ENCODE data around the gene BBOX1. TPM values are rescaled to one million over a fixed set of nuclear protein-coding genes. Genes with fewer than 3 reads are reported as not detected.

BBOX1 gene
- total and polyA plus RNA-seq, 2 donors (not counting 1 experiment from before 2014, with no cell fraction given), result not detected

DNA sequence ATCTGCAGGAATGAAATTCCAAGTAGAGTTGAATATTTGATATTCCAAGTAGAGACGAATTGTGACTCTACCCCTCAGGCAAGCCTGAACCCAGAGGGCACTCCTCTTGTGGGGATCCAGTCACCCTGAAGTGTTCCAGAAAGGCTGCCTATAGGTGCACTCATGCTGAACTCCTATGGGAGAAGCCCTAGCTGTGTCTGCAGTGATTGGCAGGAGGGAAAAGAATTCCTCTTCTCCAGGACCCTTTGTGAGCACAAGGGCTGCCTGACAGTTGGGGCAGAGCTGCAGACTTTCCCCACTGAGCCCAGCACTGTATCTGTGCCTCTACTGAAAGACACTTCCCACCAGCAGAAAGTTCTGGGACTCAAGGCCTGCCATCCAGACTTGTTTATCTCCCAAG, 35.0 kb downstream of the BBOX1 start:
- Histone ChIP-seq H3K4me3 (replicated peaks in 1 of 4; ENCODE audit: control extremely low read depth in 1 of 4, insufficient read depth in 1 of 4, low read depth in 3 of 4, low read length in 4 of 4) (no peak overlapping the region), H3K36me3 (ENCODE audit: control insufficient read depth, insufficient read depth, low read length) (no peaks in the 10 kb centered on the region), H3K4me2 (ENCODE audit: extremely low read depth, insufficient read depth, low read length) (no peak overlapping the region), H4K20me1 (ENCODE audit: control insufficient read depth, extremely low read depth, insufficient read depth, low read length) (no peaks in the 10 kb centered on the region), H2AFZ (ENCODE audit: low read length) (no peak overlapping the region), H3K79me2 (ENCODE audit: control insufficient read depth, insufficient read depth, low read length) (no peaks in the 10 kb centered on the region), H3K9me3 (ENCODE audit: control insufficient read depth, insufficient read depth, low read depth, low read length) (no peaks in the 10 kb centered on the region), H3K27me3 (ENCODE audit: control insufficient read depth, insufficient read depth, low read length) (no peaks in the 10 kb centered on the region), H3K9ac (ENCODE audit: insufficient read depth, low read length) (no peak overlapping the region), H3K4me1 (ENCODE audit: control insufficient read depth, extremely low read depth, insufficient read depth, low read length) (no peaks in the 10 kb centered on the region), H3K27ac (ENCODE audit: insufficient read depth, low read length) (no peak overlapping the region)
- no peak for TF ChIP-seq EZH2 (IDR thresholded peaks at IDR 0.05; ENCODE audit: low read length, missing control alignments)
- TF ChIP-seq, protein P1, sequence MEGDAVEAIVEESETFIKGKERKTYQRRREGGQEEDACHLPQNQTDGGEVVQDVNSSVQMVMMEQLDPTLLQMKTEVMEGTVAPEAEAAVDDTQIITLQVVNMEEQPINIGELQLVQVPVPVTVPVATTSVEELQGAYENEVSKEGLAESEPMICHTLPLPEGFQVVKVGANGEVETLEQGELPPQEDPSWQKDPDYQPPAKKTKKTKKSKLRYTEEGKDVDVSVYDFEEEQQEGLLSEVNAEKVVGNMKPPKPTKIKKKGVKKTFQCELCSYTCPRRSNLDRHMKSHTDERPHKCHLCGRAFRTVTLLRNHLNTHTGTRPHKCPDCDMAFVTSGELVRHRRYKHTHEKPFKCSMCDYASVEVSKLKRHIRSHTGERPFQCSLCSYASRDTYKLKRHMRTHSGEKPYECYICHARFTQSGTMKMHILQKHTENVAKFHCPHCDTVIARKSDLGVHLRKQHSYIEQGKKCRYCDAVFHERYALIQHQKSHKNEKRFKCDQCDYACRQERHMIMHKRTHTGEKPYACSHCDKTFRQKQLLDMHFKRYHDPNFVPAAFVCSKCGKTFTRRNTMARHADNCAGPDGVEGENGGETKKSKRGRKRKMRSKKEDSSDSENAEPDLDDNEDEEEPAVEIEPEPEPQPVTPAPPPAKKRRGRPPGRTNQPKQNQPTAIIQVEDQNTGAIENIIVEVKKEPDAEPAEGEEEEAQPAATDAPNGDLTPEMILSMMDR (conservative IDR thresholded peaks at IDR 0.05 in 1 of 2, IDR thresholded peaks at IDR 0.05 in 1 of 2; ENCODE audit: low read depth in 1 of 2, low read length in 2 of 2), result no peak
- DNase-seq (ENCODE audit: low read depth in 2 of 2), result no peak

DNA sequence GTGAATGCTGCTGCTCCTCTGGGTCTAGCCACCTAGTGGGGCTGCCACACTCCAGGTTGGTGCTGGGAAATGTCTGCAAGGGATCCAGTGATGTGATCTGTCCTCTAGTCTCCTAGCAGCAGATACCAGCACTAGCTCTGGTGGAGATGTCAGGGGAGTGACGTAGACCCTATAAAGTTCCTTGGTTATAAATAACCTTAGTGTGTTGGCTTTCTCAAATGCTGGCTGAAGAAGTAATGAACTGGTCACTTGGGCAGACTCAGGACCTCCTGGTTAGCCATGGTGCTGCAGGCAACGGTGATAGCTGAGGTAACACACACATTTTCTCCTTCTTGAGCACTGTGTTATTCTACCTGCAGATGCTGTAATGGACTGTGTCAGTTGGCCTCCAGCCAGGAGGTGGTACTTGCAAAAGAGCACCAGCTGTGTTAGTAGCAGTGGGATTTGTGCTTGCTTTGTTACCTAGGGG, 35.5 kb downstream of the BBOX1 start:
- no peak overlapping the region for H3K9ac ChIP-seq (ENCODE audit: insufficient read depth, low read length)
- H3K4me3 ChIP-seq (replicated peaks in 1 of 4; ENCODE audit: control extremely low read depth in 1 of 4, insufficient read depth in 1 of 4, low read depth in 3 of 4, low read length in 4 of 4), result no peak overlapping the region
- no peaks in the 10 kb centered on the region for H3K79me2 ChIP-seq (ENCODE audit: control insufficient read depth, insufficient read depth, low read length)
- no peak for DNase-seq (ENCODE audit: low read depth in 2 of 2)
- H4K20me1 ChIP-seq (ENCODE audit: control insufficient read depth, extremely low read depth, insufficient read depth, low read length), result no peaks in the 10 kb centered on the region
- no peak overlapping the region for H3K27ac ChIP-seq (ENCODE audit: insufficient read depth, low read length)
- H3K36me3 ChIP-seq (ENCODE audit: control insufficient read depth, insufficient read depth, low read length), result no peaks in the 10 kb centered on the region
- no peak overlapping the region for H3K4me2 ChIP-seq (ENCODE audit: extremely low read depth, insufficient read depth, low read length)
- no peaks in the 10 kb centered on the region for H3K27me3 ChIP-seq (ENCODE audit: control insufficient read depth, insufficient read depth, low read length)
- no peaks in the 10 kb centered on the region for H3K4me1 ChIP-seq (ENCODE audit: control insufficient read depth, extremely low read depth, insufficient read depth, low read length)
- TF ChIP-seq, protein P1 (conservative IDR thresholded peaks at IDR 0.05 in 1 of 2, IDR thresholded peaks at IDR 0.05 in 1 of 2; ENCODE audit: low read depth in 1 of 2, low read length in 2 of 2), result no peak
- TF ChIP-seq EZH2 (IDR thresholded peaks at IDR 0.05; ENCODE audit: low read length, missing control alignments), result no peak
- no peak overlapping the region for H2AFZ ChIP-seq (ENCODE audit: low read length)
- no peaks in the 10 kb centered on the region for H3K9me3 ChIP-seq (ENCODE audit: control insufficient read depth, insufficient read depth, low read depth, low read length)

DNA sequence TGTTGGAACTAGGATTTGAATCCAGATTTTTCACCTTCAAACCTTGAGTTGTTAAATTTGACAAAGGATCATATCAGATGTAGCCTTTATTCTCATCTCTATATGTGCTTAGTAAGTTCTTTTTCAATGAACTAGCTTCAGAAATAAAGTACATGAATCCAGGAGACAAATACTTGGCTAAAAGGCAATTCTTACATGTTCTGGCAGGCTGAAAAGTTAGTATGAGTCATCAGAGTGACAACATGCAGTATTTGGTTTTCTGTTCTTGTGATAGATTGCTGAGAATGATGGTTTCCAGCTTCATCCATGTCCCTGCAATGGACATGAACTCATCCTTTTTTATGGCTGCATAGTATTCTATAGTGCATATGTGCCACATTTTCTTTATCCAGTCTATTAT, 40.4 kb downstream of the BBOX1 start:
- Histone ChIP-seq H3K9me3 (ENCODE audit: control insufficient read depth, insufficient read depth, low read depth, low read length) (no peaks in the 10 kb centered on the region), H3K4me2 (ENCODE audit: extremely low read depth, insufficient read depth, low read length) (no peak overlapping the region), H4K20me1 (ENCODE audit: control insufficient read depth, extremely low read depth, insufficient read depth, low read length) (no peaks in the 10 kb centered on the region), H3K79me2 (ENCODE audit: control insufficient read depth, insufficient read depth, low read length) (no peaks in the 10 kb centered on the region), H3K4me1 (ENCODE audit: control insufficient read depth, extremely low read depth, insufficient read depth, low read length) (no peaks in the 10 kb centered on the region), H3K36me3 (ENCODE audit: control insufficient read depth, insufficient read depth, low read length) (no peaks in the 10 kb centered on the region), H3K27ac (ENCODE audit: insufficient read depth, low read length) (no peak overlapping the region), H3K4me3 (replicated peaks in 1 of 4; ENCODE audit: control extremely low read depth in 1 of 4, insufficient read depth in 1 of 4, low read depth in 3 of 4, low read length in 4 of 4) (no peak overlapping the region), H3K27me3 (ENCODE audit: control insufficient read depth, insufficient read depth, low read length) (no peaks in the 10 kb centered on the region), H2AFZ (ENCODE audit: low read length) (no peak overlapping the region), H3K9ac (ENCODE audit: insufficient read depth, low read length) (no peak overlapping the region)
- TF ChIP-seq, protein P1 (conservative IDR thresholded peaks at IDR 0.05 in 1 of 2, IDR thresholded peaks at IDR 0.05 in 1 of 2; ENCODE audit: low read depth in 1 of 2, low read length in 2 of 2), result no peak
- TF ChIP-seq EZH2 (IDR thresholded peaks at IDR 0.05; ENCODE audit: low read length, missing control alignments), result no peak
- DNase-seq (ENCODE audit: low read depth in 2 of 2), result peak; percentile 35 to 80
